ENCODE measurements around the gene COL24A1. TPM values are rescaled to one million over a fixed set of nuclear protein-coding genes. Genes with fewer than 3 reads are reported as not detected.
"Not testable (repeated sequence)": the region's sequence is repeated elsewhere in the genome, so short reads cannot be mapped to it uniquely, and the experiment has no call there.

Gene COL24A1
- total RNA-seq, 2 experiments from 2014 or later, result not detected

GRCh38 chr1:85975912-85976371 lies 180.6 kb downstream of the COL24A1 start:
- Mint-ChIP-seq H3K9me3 (no peaks in the 10 kb centered on the region), H3K36me3 (ENCODE audit: low read depth) (no peaks in the 10 kb centered on the region), H3K27me3 (no peaks in the 10 kb centered on the region), H3K27ac (no peak overlapping the region), H3K4me3 (no peak overlapping the region), H3K4me1 (no peaks in the 10 kb centered on the region)
- ChIA-PET POLR2A (no interaction called here), CTCF (no interaction called here)
- DNase-seq, result no peak

GRCh38 chr1:85962457-85962856 lies 194.1 kb downstream of the COL24A1 start:
- Mint-ChIP-seq H3K36me3 (ENCODE audit: low read depth) (no peaks in the 10 kb centered on the region), H3K4me3 (no peak overlapping the region), H3K27ac (no peak overlapping the region), H3K4me1 (no peaks in the 10 kb centered on the region), H3K9me3 (no peaks in the 10 kb centered on the region), H3K27me3 (no peaks in the 10 kb centered on the region)
- CTCF ChIA-PET, result no interaction called here
- DNase-seq, result no peak
- POLR2A ChIA-PET, result no interaction called here

- Mint-ChIP-seq H3K27me3 (no peaks in the 10 kb centered on the region), H3K4me1 (no peaks in the 10 kb centered on the region), H3K4me3 (no peak overlapping the region), H3K27ac (no peak overlapping the region), H3K9me3 (no peaks in the 10 kb centered on the region), H3K36me3 (ENCODE audit: low read depth) (no peaks in the 10 kb centered on the region)
- ChIA-PET CTCF (no interaction called here), POLR2A (no interaction called here)
- DNase-seq, result no peak
These were observed 198.8 kb downstream of the COL24A1 start for GRCh38 chr1:85957760-85958159.

- DNase-seq; H3K4me3 Mint-ChIP-seq; CTCF ChIA-PET; H3K9me3 Mint-ChIP-seq; H3K36me3 Mint-ChIP-seq (ENCODE audit: low read depth); H3K27ac Mint-ChIP-seq; H3K27me3 Mint-ChIP-seq; H3K4me1 Mint-ChIP-seq; POLR2A ChIA-PET: not testable (repeated sequence)
These were observed 201.4 kb downstream of the COL24A1 start for GRCh38 chr1:85955218-85955617.

- Mint-ChIP-seq H3K27me3 (no peaks in the 10 kb centered on the region), H3K4me3 (no peak overlapping the region), H3K27ac (no peak overlapping the region), H3K36me3 (ENCODE audit: low read depth) (no peaks in the 10 kb centered on the region), H3K4me1 (no peaks in the 10 kb centered on the region), H3K9me3 (no peaks in the 10 kb centered on the region)
- ChIA-PET POLR2A (no interaction called here), CTCF (no interaction called here)
- no peak for DNase-seq
These were observed 204.1 kb downstream of the COL24A1 start for GRCh38 chr1:85952460-85952859.

- Mint-ChIP-seq H3K4me1 (no peaks in the 10 kb centered on the region), H3K4me3 (no peak overlapping the region), H3K27ac (no peak overlapping the region), H3K27me3 (no peaks in the 10 kb centered on the region), H3K36me3 (ENCODE audit: low read depth) (no peaks in the 10 kb centered on the region), H3K9me3 (no peaks in the 10 kb centered on the region)
- DNase-seq, result no peak
- CTCF ChIA-PET, result no interaction called here
- POLR2A ChIA-PET, result no interaction called here
These were observed 209.4 kb downstream of the COL24A1 start for GRCh38 chr1:85947186-85947585.

- Mint-ChIP-seq H3K27ac (no peak overlapping the region), H3K36me3 (ENCODE audit: low read depth) (no peaks in the 10 kb centered on the region), H3K27me3 (no peaks in the 10 kb centered on the region), H3K4me1 (no peaks in the 10 kb centered on the region), H3K4me3 (no peak overlapping the region), H3K9me3 (no peaks in the 10 kb centered on the region)
- ChIA-PET CTCF (no interaction called here), POLR2A (no interaction called here)
- DNase-seq, result no peak
These were observed 212.6 kb downstream of the COL24A1 start for GRCh38 chr1:85943945-85944344.

GRCh38 chr1:85943526-85943925 lies 213.0 kb downstream of the COL24A1 start:
- no peak for DNase-seq
- Mint-ChIP-seq H3K4me3 (no peak overlapping the region), H3K27me3 (no peaks in the 10 kb centered on the region), H3K4me1 (no peaks in the 10 kb centered on the region), H3K36me3 (ENCODE audit: low read depth) (no peaks in the 10 kb centered on the region), H3K9me3 (no peaks in the 10 kb centered on the region), H3K27ac (no peak overlapping the region)
- ChIA-PET POLR2A (no interaction called here), CTCF (no interaction called here)

- no peak for DNase-seq
- no peaks in the 10 kb centered on the region for H3K9me3 Mint-ChIP-seq
- no peaks in the 10 kb centered on the region for H3K4me1 Mint-ChIP-seq
- no peaks in the 10 kb centered on the region for H3K36me3 Mint-ChIP-seq (ENCODE audit: low read depth)
- ChIA-PET CTCF (no interaction called here), POLR2A (no interaction called here)
- H3K4me3 Mint-ChIP-seq, result no peak overlapping the region
- H3K27ac Mint-ChIP-seq, result no peak overlapping the region
- no peaks in the 10 kb centered on the region for H3K27me3 Mint-ChIP-seq
These were observed 215.8 kb downstream of the COL24A1 start for GRCh38 chr1:85940656-85941306.

GRCh38 chr1:85938829-85939228 lies 217.7 kb downstream of the COL24A1 start:
- Mint-ChIP-seq H3K36me3 (ENCODE audit: low read depth) (no peaks in the 10 kb centered on the region), H3K27ac (no peak overlapping the region), H3K4me3 (no peak overlapping the region), H3K9me3 (no peaks in the 10 kb centered on the region), H3K27me3 (no peaks in the 10 kb centered on the region), H3K4me1 (no peaks in the 10 kb centered on the region)
- POLR2A ChIA-PET, result no interaction called here
- DNase-seq, result no peak
- CTCF ChIA-PET, result no interaction called here

GRCh38 chr1:85936470-85936869 lies 220.1 kb downstream of the COL24A1 start:
- Mint-ChIP-seq H3K27me3 (no peaks in the 10 kb centered on the region), H3K36me3 (ENCODE audit: low read depth) (no peaks in the 10 kb centered on the region), H3K27ac (no peak overlapping the region), H3K9me3 (no peaks in the 10 kb centered on the region), H3K4me1 (no peaks in the 10 kb centered on the region), H3K4me3 (no peak overlapping the region)
- ChIA-PET POLR2A (no interaction called here), CTCF (no interaction called here)
- DNase-seq, result no peak

- Mint-ChIP-seq H3K4me3 (no peak overlapping the region), H3K27ac (no peak overlapping the region), H3K27me3 (no peaks in the 10 kb centered on the region), H3K9me3 (no peaks in the 10 kb centered on the region), H3K36me3 (ENCODE audit: low read depth) (no peaks in the 10 kb centered on the region), H3K4me1 (no peaks in the 10 kb centered on the region)
- POLR2A ChIA-PET, result no interaction called here
- DNase-seq, result no peak
- CTCF ChIA-PET, result no interaction called here
These were observed 220.5 kb downstream of the COL24A1 start for GRCh38 chr1:85936057-85936456.

- no peak overlapping the region for H3K27ac Mint-ChIP-seq
- H3K27me3 Mint-ChIP-seq, result no peaks in the 10 kb centered on the region
These were observed 221.3 kb downstream of the COL24A1 start for GRCh38 chr1:85935234-85935633.

GRCh38 chr1:85934516-85934915 lies 222.1 kb downstream of the COL24A1 start:
- H3K27ac Mint-ChIP-seq, result no peak overlapping the region
- H3K4me1 Mint-ChIP-seq, result no peaks in the 10 kb centered on the region
- ChIA-PET CTCF (no interaction called here), POLR2A (no interaction called here)
- no peaks in the 10 kb centered on the region for H3K36me3 Mint-ChIP-seq (ENCODE audit: low read depth)
- DNase-seq, result no peak
- no peaks in the 10 kb centered on the region for H3K27me3 Mint-ChIP-seq
- no peaks in the 10 kb centered on the region for H3K9me3 Mint-ChIP-seq
- H3K4me3 Mint-ChIP-seq, result no peak overlapping the region

More at GRCh38 chr1:85935234-85935633, 221.3 kb downstream of the COL24A1 start:
- DNase-seq, result no peak
- no peak overlapping the region for H3K4me3 Mint-ChIP-seq
- no peaks in the 10 kb centered on the region for H3K4me1 Mint-ChIP-seq
- no peaks in the 10 kb centered on the region for H3K9me3 Mint-ChIP-seq
- POLR2A ChIA-PET, result no interaction called here
- H3K36me3 Mint-ChIP-seq (ENCODE audit: low read depth), result no peaks in the 10 kb centered on the region
- CTCF ChIA-PET, result no interaction called here

GRCh38 chr1:85933961-85934360 lies 222.6 kb downstream of the COL24A1 start:
- DNase-seq, result no peak
- CTCF ChIA-PET, result no interaction called here
- H3K36me3 Mint-ChIP-seq (ENCODE audit: low read depth), result no peaks in the 10 kb centered on the region
- H3K9me3 Mint-ChIP-seq, result no peaks in the 10 kb centered on the region
- H3K4me3 Mint-ChIP-seq, result no peak overlapping the region
- POLR2A ChIA-PET, result no interaction called here
- H3K4me1 Mint-ChIP-seq, result no peaks in the 10 kb centered on the region
- H3K27ac Mint-ChIP-seq, result no peak overlapping the region
- no peaks in the 10 kb centered on the region for H3K27me3 Mint-ChIP-seq

All from activated CD4-positive, alpha-beta memory T cell treated with anti-CD3 and anti-CD28 coated beads, Interleukin-2, amount 10 ng/mL, durations not matched to agents 7 days and 5 days (primary cell).